HepG2 (cell line): ENCODE measurements around the gene FAM161A. TPM values are rescaled to one million over a fixed set of nuclear protein-coding genes. Genes with fewer than 3 reads are reported as not detected.

Source experiments
- ATAC-seq: fragments of 200-7000 bp; cut with Tn5 transposase; 3 replicates; pipeline ENCODE4 v1.9.1; 2020; ENCODE audit warnings: mild to moderate bottlenecking, moderate library complexity
- BruUV-seq: library from RNA; stranded (reverse); fragments of 400-500 nt; replicated peaks from 2 replicates; lab custom pipeline; 2021; lab: Mats Ljungman, UMichigan
- CTCF ChIA-PET: fragments of 300-600 bp; formaldehyde crosslinking; extraction: SDS; loops from one replicate; lab custom pipeline; 2021; ENCODE audit warnings: low total read pairs, inconsistent platforms, low intra/inter-chr PET ratio; lab: Yijun Ruan, JAX
- POLR2A ChIA-PET: fragments of 350-600 bp; sonication (Branson Sonifier 250); formaldehyde crosslinking; loops from one replicate; lab custom pipeline; 2020; ENCODE audit warnings: antibody characterized with exemption, inconsistent platforms; lab: Yijun Ruan, JAX
- DNase-seq: peaks from one replicate; pipeline ENCODE4 v3.0.0-alpha.2; 2015; ENCODE audit warnings: low spot score
- FAIRE-seq: peaks from 3 replicates; lab custom pipeline; 2011; peaks lifted over from hg19 to GRCh38; lab: Jason Lieb, UNC
- H2AFZ ChIP-seq: one replicate; pipeline ENCODE4 v1.6.1; 2011; ENCODE audit warnings: low read length, inconsistent platforms
- H3K27ac ChIP-seq: fragments of 300-600 bp; 3 replicates; pipeline ENCODE4 v1.8.0; 2011; ENCODE audit warnings: mixed run types, mild to moderate bottlenecking, mixed read lengths, low read length, inconsistent platforms; ENCODE audit not compliant: insufficient read depth; ENCODE audit errors: extremely low read length
- H3K27me3 ChIP-seq, 2 experiments: fragments of 200-600 bp in 1 of 2; 2 replicates in 1 of 2; 3 replicates in 1 of 2; pipeline versions ENCODE4 v1.6.0 to v1.8.0; 2011; ENCODE audit warnings: low read length in 2 of 2, mild to moderate bottlenecking in 2 of 2, moderate library complexity in 2 of 2, inconsistent platforms in 1 of 2; ENCODE audit not compliant: insufficient read depth in 2 of 2, control insufficient read depth in 1 of 2
- H3K36me3 ChIP-seq, 2 experiments: fragments of 200-600 bp in 1 of 2; replicated peaks in 1 of 2; 2 replicates in 1 of 2; 3 replicates in 1 of 2; pipeline versions ENCODE4 v1.5.1 to v1.8.0; 2011; ENCODE audit warnings: low read length in 2 of 2, inconsistent platforms in 1 of 2; ENCODE audit not compliant: insufficient read depth in 2 of 2, control insufficient read depth in 1 of 2
- H3K4me1 ChIP-seq: 2 replicates; pipeline ENCODE4 v1.5.1; 2012; ENCODE audit warnings: low read length, inconsistent platforms; ENCODE audit not compliant: insufficient read depth
- H3K4me2 ChIP-seq: 2 replicates; pipeline ENCODE4 v1.6.0; 2011; ENCODE audit warnings: low read depth, low read length, inconsistent platforms
- H3K4me3 ChIP-seq, 3 experiments: fragments of 200-600 bp in 1 of 3; sonication (generic), shearing (Covaris generic) in 1 of 3; replicated peaks in 1 of 3; 2 replicates each; pipeline ENCODE4 v1.5.1; 2011 to 2016; ENCODE audit warnings: low read length in 3 of 3, inconsistent platforms in 2 of 3, low read depth in 2 of 3, mild to moderate bottlenecking in 2 of 3, control low read depth in 1 of 3, mixed read lengths in 1 of 3; ENCODE audit not compliant: insufficient read depth in 1 of 3
- H3K79me2 ChIP-seq: one replicate; pipeline ENCODE4 v1.6.1; 2011; ENCODE audit warnings: low read length, inconsistent platforms; ENCODE audit not compliant: insufficient read depth
- H3K9ac ChIP-seq: 2 replicates; pipeline ENCODE4 v1.6.0; 2011; ENCODE audit warnings: mild to moderate bottlenecking, low read depth, low read length, inconsistent platforms; ENCODE audit not compliant: insufficient read depth
- H3K9me3 ChIP-seq: 2 replicates; pipeline ENCODE4 v1.5.1; 2012; ENCODE audit warnings: mild to moderate bottlenecking, low read length
- H4K20me1 ChIP-seq: 2 replicates; pipeline ENCODE4 v1.6.0; 2011; ENCODE audit warnings: inconsistent platforms, mild to moderate bottlenecking, low read length, moderate library complexity; ENCODE audit not compliant: insufficient read depth
- WIZ ChIP-seq: sonication (generic); formaldehyde crosslinking; IDR thresholded peaks from 2 replicates; pipeline ENCODE4 v1.5.1; 2020; ENCODE audit warnings: mild to moderate bottlenecking, missing genetic modification reagents
- WGBS: methylation state at CpG from one replicate; pipeline ENCODE4 v1.1.6; 2017; ENCODE audit warnings: low lambda C conversion rate; 5-methylcytosine and 5-hydroxymethylcytosine counted together
- in situ Hi-C: cut with HindIII; loops from 2 replicates; pipeline ENCODE4 v1.10.0; 2017; ENCODE audit warnings: low pct_unique_long_range_greater_than_20kb; ENCODE audit not compliant: extremely low pct_ligation_motif_present
- intact Hi-C: fragments of 100-400 bp; cut with micrococcal nuclease; formaldehyde crosslinking; loops from one replicate; pipeline ENCODE4 v1.10.0; 2022; ENCODE audit not compliant: unreplicated experiment
- polyA plus RNA-seq, 8 experiments: library from polyadenylated mRNA; depleted of rRNA in 3 of 8; stranded (reverse) in 7 of 8; unstranded in 1 of 8; fragments of >200 nt; fragmentation: Illumina TruSeq in 4 of 8; extraction: Trizol in 4 of 8; gene quantifications; 2 replicates each; pipeline versions ENCODE4 v1.2.1 to v1.2.3, GENCODE V29; 2011 to 2016; ENCODE audit warnings: low read depth in 4 of 8, missing spikeins in 1 of 8, mixed read lengths in 1 of 8; ENCODE audit not compliant: insufficient read depth in 1 of 8
- small RNA-seq, 3 experiments: library from RNA; depleted of rRNA; stranded (forward); fragments of <200 nt; gene quantifications; one replicate each; pipeline ENCODE3, GENCODE V24; 2012; ENCODE audit warnings: low read depth in 2 of 3, low replicate concordance in 1 of 3; ENCODE audit not compliant: insufficient read length in 3 of 3, insufficient read depth in 2 of 3
- total RNA-seq, 5 experiments: library from RNA; depleted of rRNA; stranded (reverse); fragments of >200 nt; fragmentation: Illumina TruSeq; extraction: Trizol; gene quantifications; 2 replicates each; pipeline ENCODE4 v1.2.3, GENCODE V29; 2016; ENCODE audit warnings: low read depth in 1 of 5
- TF ChIP-seq, protein P1 (sequence below): sonication (generic); formaldehyde crosslinking; IDR thresholded peaks from 2 replicates; pipeline ENCODE4 v1.5.0; 2020; ENCODE audit warnings: mild to moderate bottlenecking, missing genetic modification reagents

The FAM161A gene
- total and polyA plus RNA-seq, 2 of the 13 experiments (the other 11 are each of a cell fraction or from before 2014, with no cell fraction given), result 2.7 to 3.4 TPM

DNA sequence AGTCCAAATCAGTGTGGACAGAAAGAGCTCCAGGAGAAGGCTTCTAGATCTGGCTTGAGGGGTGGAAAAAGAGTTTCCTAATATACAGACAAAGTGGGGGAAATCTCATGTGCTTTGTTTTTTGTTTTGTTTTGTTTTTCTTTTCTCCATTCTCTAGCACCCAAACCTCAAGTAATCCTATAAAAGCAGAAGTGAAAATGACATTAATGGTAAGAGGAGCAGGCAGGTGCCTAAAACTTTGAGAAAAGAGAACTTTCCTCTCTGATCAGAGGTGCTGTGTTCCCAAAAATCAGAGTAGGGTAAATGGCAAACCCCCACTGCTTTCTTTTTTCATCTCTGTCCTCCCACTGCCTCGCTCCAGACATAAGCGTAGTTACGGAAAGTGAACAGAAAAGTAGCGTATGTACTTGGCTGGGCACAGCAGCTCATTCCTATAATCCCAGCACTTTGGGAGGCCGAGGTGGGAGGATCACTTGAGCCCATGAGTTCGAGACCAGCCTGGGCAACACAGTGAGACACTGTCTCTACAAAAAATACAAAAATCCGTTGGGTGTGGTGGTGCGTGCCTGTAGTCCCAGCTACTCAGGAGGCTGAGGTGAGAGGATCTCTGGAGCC is 77.8 kb downstream of the FAM161A start:
- in situ Hi-C loops (no loop called here), intact Hi-C loops (no loop called here)
- DNase-seq (no peak), FAIRE-seq (no peak), ATAC-seq (no peak)
- no peaks in the 10 kb centered on the region for H3K79me2 ChIP-seq
- no peak for TF ChIP-seq WIZ (CRISPR knock-in tag)
- TF ChIP-seq, protein P1, sequence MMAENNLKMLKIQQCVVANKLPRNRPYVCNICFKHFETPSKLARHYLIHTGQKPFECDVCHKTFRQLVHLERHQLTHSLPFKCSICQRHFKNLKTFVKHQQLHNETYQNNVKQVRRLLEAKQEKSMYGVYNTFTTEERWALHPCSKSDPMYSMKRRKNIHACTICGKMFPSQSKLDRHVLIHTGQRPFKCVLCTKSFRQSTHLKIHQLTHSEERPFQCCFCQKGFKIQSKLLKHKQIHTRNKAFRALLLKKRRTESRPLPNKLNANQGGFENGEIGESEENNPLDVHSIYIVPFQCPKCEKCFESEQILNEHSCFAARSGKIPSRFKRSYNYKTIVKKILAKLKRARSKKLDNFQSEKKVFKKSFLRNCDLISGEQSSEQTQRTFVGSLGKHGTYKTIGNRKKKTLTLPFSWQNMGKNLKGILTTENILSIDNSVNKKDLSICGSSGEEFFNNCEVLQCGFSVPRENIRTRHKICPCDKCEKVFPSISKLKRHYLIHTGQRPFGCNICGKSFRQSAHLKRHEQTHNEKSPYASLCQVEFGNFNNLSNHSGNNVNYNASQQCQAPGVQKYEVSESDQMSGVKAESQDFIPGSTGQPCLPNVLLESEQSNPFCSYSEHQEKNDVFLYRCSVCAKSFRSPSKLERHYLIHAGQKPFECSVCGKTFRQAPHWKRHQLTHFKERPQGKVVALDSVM, result peak; percentile 36; the same call in 1 of the 2 replicates
- CTCF ChIA-PET, result no interaction called here
- no peak overlapping the region for H3K27ac ChIP-seq
- no peak overlapping the region for H3K4me2 ChIP-seq
- no peak overlapping the region for H3K4me3 ChIP-seq
- WGBS, result 48% methylated on average over 8 of the region's 8 CpGs
- POLR2A ChIA-PET, result no interaction called here
- no peaks in the 10 kb centered on the region for H3K4me1 ChIP-seq
- no peak overlapping the region for H2AFZ ChIP-seq
- no peaks in the 10 kb centered on the region for H3K9me3 ChIP-seq
- H3K9ac ChIP-seq, result no peak overlapping the region
- peaks cover 0 to 13% of the 10 kb centered on the region in 2 experiments; a peak in 2 of 5 replicates for H3K27me3 ChIP-seq
- H4K20me1 ChIP-seq, result no peaks in the 10 kb centered on the region
- no peaks in the 10 kb centered on the region for H3K36me3 ChIP-seq
- no TSS peak for BruUV-seq

Small RNAs within 50 kb of the gene (small RNA-seq; reads per million reads assigned to genes)
- 0 reads per million in 3 experiments for gene RPS24P7

Other genes with a start within 250 kb of the FAM161A start
- 340 and 437 TPM in 2 replicates for gene CCT4, start 34.6 kb upstream of the FAM161A start, total RNA-seq (2016; rRNA removed; fragmentation: Illumina TruSeq; extraction: Trizol)
- 107 and 138 TPM in 2 replicates for gene CCT4, start 34.6 kb upstream of the FAM161A start, polyA plus RNA-seq (2011; rRNA removed)
- 105 and 125 TPM in 2 replicates for gene COMMD1, start 51.6 kb upstream of the FAM161A start, total RNA-seq (2016; rRNA removed; fragmentation: Illumina TruSeq; extraction: Trizol)
- gene COMMD1, start 51.6 kb upstream of the FAM161A start, polyA plus RNA-seq (2011; rRNA removed), result 22.8 and 25.7 TPM in 2 replicates